Mucosa of rectum (tissue), 2 donors: Measurements from ENCODE around the gene PPP1R9A.
"Not testable (repeated sequence)": the region's sequence is repeated elsewhere in the genome, so short reads cannot be mapped to it uniquely, and the experiment has no call there.

ENCODE experiments used
- H3K27ac ChIP-seq, 2 donors: one replicate each; pipeline ENCODE4 v1.7.0; 2013; ENCODE audit warnings: inconsistent platforms in 2 of 2, low read depth in 2 of 2, low read length in 2 of 2
- H3K27me3 ChIP-seq, 2 donors: one replicate each; pipeline ENCODE4 v1.7.0; 2013; ENCODE audit warnings: low read length in 2 of 2; ENCODE audit not compliant: control insufficient read depth in 2 of 2, insufficient read depth in 2 of 2
- H3K36me3 ChIP-seq, 2 donors: one replicate each; pipeline ENCODE4 v1.7.0; 2013; ENCODE audit warnings: low read length in 2 of 2; ENCODE audit not compliant: control insufficient read depth in 2 of 2, insufficient read depth in 2 of 2
- H3K4me1 ChIP-seq, 2 donors: one replicate each; pipeline ENCODE4 v1.7.0; 2013; ENCODE audit warnings: low read length in 2 of 2, mild to moderate bottlenecking in 1 of 2; ENCODE audit not compliant: control insufficient read depth in 2 of 2, insufficient read depth in 2 of 2
- H3K4me3 ChIP-seq, 2 donors: one replicate each; pipeline ENCODE4 v1.7.0; 2013; ENCODE audit warnings: low read length in 2 of 2
- H3K9ac ChIP-seq, 2 donors: one replicate each; pipeline ENCODE4 v1.7.0; 2013; ENCODE audit warnings: low read length in 2 of 2, low read depth in 1 of 2, mild to moderate bottlenecking in 1 of 2
- H3K9me3 ChIP-seq, 2 donors: one replicate each; pipeline ENCODE4 v1.7.0; 2013; ENCODE audit warnings: low read length in 2 of 2; ENCODE audit not compliant: control insufficient read depth in 2 of 2
- donor health status: healthy.
- donor health status: Normal muscosa, but diverticular disease.

The PPP1R9A gene

DNA sequence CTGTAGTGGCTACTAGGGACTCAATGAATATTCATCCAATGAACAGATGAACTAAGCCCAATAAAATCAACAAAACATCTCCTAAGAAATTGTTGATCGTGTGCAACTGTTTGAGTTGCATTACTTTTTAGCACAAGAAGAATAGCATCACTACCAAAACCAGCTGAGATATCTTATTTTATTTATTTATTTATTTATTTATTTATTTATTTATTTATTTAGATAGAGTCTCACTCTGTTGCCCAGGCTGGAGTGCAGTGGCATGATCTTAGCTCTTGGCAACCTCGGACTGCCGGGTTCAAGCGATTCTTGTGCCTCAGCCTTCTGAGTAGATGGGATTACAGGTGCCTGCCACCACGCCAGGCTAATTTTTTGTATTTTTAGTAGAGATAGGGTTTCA is 92.2 kb downstream of the PPP1R9A start:
- H3K4me3 ChIP-seq, H3K9ac ChIP-seq, H3K36me3 ChIP-seq, H3K9me3 ChIP-seq, H3K27me3 ChIP-seq: not testable (repeated sequence)
- H3K4me1 ChIP-seq, result peaks cover 8 to 17% of the 10 kb centered on the region in 2 donors
- H3K27ac ChIP-seq, result peak overlapping the region in 1 of 2 donors; percentile 68

DNA sequence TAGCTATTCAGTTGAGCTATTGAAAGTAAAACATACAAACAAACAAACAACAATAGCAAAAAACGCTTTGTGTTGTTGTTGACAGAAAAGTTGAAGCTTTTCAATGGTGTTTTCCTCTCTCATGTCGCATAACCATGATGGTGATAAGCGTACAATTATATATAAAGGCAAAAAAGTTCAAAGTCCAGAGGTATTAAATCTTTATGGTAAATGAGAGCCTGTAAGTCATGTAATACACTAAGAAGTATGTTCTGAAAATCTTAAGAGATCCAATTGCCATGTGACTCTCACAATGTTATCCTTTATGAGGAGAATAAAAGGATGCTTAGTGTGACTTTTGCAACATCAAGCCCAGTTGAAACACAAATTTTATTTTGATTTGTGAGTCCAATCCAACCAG is 93.9 kb downstream of the PPP1R9A start:
- H3K9ac ChIP-seq, result no peak overlapping the region
- H3K27ac ChIP-seq, result no peak overlapping the region
- H3K27me3 ChIP-seq, result no peaks in the 10 kb centered on the region

DNA sequence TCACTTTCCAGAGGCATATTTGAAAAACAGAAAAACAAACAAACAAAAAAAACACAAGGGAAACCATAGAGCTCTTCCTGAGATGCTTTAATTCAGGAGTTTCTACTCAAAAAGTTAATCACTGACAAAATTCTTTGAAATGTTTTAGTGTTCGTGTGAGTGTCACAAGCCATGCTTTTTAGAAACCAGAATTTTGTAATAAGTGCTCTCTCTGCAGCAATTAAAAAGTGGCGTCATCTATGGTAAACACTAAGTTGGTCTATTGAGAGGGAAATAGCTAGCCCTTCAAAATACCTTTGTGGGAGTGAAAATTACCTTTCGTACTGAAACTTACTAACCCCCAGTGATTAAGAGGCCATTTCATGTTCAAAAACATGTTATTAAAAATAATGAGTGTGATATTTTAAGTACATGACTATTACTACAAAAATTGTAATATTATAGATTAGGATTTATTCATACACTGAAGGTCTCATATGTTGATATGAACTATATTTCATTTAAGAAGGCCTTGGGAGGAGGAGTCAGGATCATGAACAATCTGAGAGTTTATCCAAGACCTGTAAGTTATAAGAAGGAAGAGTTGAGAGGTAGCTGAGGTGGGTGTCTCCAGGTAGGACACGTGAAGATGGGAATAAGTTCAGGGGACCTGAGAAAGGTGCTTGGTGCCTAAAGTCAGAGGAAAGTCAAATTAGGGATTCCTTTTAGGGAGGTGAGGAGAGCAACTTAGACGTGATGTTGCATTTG is 94.6 kb downstream of the PPP1R9A start:
- H3K9ac ChIP-seq, result no peak overlapping the region
- no peak overlapping the region for H3K27ac ChIP-seq
- H3K36me3 ChIP-seq, result no peaks in the 10 kb centered on the region
- H3K9me3 ChIP-seq, result no peaks in the 10 kb centered on the region
- peaks cover 8 to 17% of the 10 kb centered on the region in 2 donors for H3K4me1 ChIP-seq
- H3K27me3 ChIP-seq, result no peaks in the 10 kb centered on the region
- no peak overlapping the region for H3K4me3 ChIP-seq

More for the DNA sequence above, 93.9 kb downstream of the PPP1R9A start:
- Histone ChIP-seq H3K36me3 (no peaks in the 10 kb centered on the region), H3K4me3 (no peak overlapping the region), H3K9me3 (no peaks in the 10 kb centered on the region), H3K4me1 (peaks cover 8 to 17% of the 10 kb centered on the region in 2 donors)

DNA sequence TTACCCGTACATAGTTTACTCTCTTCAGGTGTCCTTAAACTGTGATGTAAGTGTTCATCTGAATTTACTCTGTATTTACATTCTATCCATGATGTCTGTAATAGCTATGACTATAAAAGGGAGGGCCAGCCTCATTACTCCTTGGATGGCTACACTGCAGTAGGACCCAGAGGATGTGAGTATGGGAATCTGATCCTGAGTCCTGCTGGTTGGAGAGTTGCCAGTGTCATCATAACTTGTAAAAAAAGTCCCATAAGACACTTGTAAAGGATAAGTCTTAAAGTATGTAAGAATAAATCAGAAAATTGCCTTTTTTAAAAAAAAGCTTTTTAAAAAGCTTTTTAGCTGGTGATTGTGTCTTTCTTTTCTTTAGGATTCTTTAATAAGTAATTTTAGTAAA is 95.4 kb downstream of the PPP1R9A start:
- Histone ChIP-seq H3K9me3 (no peaks in the 10 kb centered on the region), H3K4me1 (peaks cover 8 to 17% of the 10 kb centered on the region in 2 donors), H3K36me3 (no peaks in the 10 kb centered on the region), H3K27me3 (no peaks in the 10 kb centered on the region), H3K9ac (no peak overlapping the region), H3K27ac (no peak overlapping the region), H3K4me3 (peak overlapping the region in 1 of 2 donors; percentile 6)

DNA sequence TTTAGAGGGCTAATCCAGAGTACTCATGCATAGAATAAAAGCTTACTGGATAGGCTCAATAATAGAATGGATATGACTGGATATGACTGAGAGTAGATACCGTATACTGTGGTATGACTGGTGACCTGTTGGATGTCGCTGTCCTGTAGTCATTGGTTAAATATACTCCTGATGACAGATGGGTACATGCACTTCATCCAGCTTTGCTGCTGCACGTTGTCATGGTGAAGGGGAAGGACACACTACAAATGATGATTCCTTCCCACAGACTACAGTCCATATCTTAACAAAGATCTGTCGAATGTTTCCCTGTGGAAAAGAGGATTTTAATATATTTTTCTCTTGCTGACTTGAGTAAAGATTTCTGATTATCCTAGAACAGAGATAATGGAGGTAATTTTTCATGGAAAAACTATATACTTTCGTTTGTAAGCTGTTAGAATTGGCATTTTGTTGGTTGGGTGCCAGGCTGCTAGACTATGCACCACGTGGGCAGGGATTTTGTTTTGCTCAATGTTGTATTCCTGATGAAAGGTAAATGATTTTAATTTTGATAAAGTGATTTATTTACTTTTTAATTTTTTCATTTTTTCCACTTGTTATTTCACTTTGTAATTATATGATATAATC is 97.3 kb downstream of the PPP1R9A start:
- Histone ChIP-seq H3K4me1 (peaks cover 0 to 7% of the 10 kb centered on the region in 2 donors), H3K36me3 (no peaks in the 10 kb centered on the region), H3K9me3 (no peaks in the 10 kb centered on the region), H3K9ac (no peak overlapping the region), H3K27me3 (no peaks in the 10 kb centered on the region), H3K27ac (no peak overlapping the region), H3K4me3 (no peak overlapping the region)

DNA sequence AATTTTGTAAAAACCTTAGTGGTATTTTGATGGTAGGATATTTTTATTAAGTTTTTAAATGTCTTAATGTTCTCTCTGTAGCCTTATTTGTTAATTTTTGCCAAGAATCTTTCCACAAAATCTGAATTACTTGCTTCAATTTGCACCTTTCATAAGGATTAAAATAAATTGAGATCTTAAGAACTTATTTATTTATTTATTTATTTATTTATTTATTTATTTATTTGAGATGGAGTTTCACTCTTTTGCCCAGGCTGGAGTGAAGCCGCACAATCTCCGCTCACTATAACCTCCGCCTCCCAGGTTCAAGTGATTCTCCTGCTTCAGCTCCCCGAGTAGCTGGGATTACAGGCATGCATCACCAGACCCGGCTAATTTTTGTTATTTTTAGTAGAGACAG is 98.6 kb downstream of the PPP1R9A start:
- no peaks in the 10 kb centered on the region for H3K36me3 ChIP-seq
- no peak overlapping the region for H3K4me3 ChIP-seq
- H3K27ac ChIP-seq, result no peak overlapping the region
- H3K9me3 ChIP-seq, result no peaks in the 10 kb centered on the region
- H3K9ac ChIP-seq, result no peak overlapping the region
- H3K4me1 ChIP-seq, result peaks cover 0 to 5% of the 10 kb centered on the region in 2 donors
- H3K27me3 ChIP-seq, result no peaks in the 10 kb centered on the region

- not testable (repeated sequence) for H3K4me3 ChIP-seq, H3K36me3 ChIP-seq, H3K4me1 ChIP-seq, H3K9me3 ChIP-seq, H3K27ac ChIP-seq, H3K27me3 ChIP-seq, H3K9ac ChIP-seq
Observed at GRCh38 chr7:95008773-95009172, 101.4 kb downstream of the PPP1R9A start.

GRCh38 chr7:95011146-95011928 is 103.9 kb downstream of the PPP1R9A start:
- H3K4me1 ChIP-seq, result no peaks in the 10 kb centered on the region
- H3K27ac ChIP-seq, result no peak overlapping the region
- H3K27me3 ChIP-seq, result no peaks in the 10 kb centered on the region
- no peaks in the 10 kb centered on the region for H3K36me3 ChIP-seq
- H3K4me3 ChIP-seq, result no peak overlapping the region
- no peaks in the 10 kb centered on the region for H3K9me3 ChIP-seq
- H3K9ac ChIP-seq, result no peak overlapping the region

DNA sequence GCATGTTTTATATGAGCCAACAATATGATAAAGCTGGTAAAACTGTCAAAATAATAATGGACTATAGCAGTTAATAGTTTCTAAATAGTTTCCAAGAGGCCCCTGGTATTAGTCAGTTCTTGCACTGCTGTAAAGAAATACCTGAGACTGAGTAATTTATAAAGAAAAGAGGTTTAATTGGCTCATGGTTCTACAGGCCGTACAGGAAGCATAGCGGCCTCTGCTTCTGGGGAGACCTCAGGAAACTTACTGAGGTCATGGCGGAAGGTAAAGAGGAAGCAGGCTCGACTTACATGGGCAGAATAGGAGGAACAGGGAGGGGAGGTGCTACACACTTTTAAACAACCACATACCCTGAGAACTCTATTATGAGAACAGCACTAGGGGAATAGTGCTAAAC is 104.6 kb downstream of the PPP1R9A start:
- H3K4me1 ChIP-seq, result no peaks in the 10 kb centered on the region
- H3K4me3 ChIP-seq, result no peak overlapping the region
- H3K9ac ChIP-seq, result no peak overlapping the region
- no peaks in the 10 kb centered on the region for H3K9me3 ChIP-seq
- no peaks in the 10 kb centered on the region for H3K36me3 ChIP-seq
- H3K27me3 ChIP-seq, result no peaks in the 10 kb centered on the region
- H3K27ac ChIP-seq, result no peak overlapping the region

DNA sequence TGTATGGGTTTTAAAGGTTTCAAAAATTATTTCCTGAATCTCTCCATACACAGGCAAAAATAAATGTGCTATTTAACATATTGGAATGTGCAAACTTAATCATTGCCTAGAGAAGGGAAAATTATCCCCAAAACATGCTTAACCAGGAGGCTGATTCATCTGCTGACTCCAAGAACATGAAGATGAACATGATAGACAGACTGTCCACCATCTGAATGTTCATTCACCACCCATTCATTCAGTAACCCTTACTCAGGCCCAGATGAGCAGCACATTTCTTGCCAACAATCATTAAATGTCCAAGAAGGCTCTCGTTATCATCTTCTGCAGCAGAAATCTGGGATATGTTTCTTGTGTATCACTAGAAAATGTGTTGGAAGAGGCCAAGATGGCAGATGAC is 110.6 kb downstream of the PPP1R9A start:
- Histone ChIP-seq H3K36me3 (no peaks in the 10 kb centered on the region), H3K27ac (no peak overlapping the region), H3K9me3 (no peaks in the 10 kb centered on the region), H3K9ac (no peak overlapping the region), H3K4me3 (no peak overlapping the region), H3K27me3 (no peaks in the 10 kb centered on the region), H3K4me1 (no peaks in the 10 kb centered on the region)
